Heart left ventricle (tissue), 16 donors: ENCODE measurements around the gene CCDC197. TPM values are rescaled to one million over a fixed set of nuclear protein-coding genes. Genes with fewer than 3 reads are reported as not detected.
A peak's percentile ranks its signal among the peaks of the same experiment; 100 is the strongest.

Source experiments
- ATAC-seq, 4 donors: fragments of 200-7000 bp; cut with Tn5 transposase; one replicate each; pipeline ENCODE4 v1.9.1; 2020 to 2022; ENCODE audit warnings: moderate library complexity in 4 of 4, mild to moderate bottlenecking in 3 of 4, moderate number of reproducible peaks in 1 of 4
- DNase-seq, 5 donors: peaks; one replicate each; pipeline ENCODE4 v3.0.0-alpha.2; 2020
- H3K27ac ChIP-seq, 12 donors: fragments of 200-600 bp; sonication (generic) in 4 of 12; one replicate each; pipeline versions ENCODE4 v1.5.0 to v1.8.0; 2016 to 2022; ENCODE audit warnings: mild to moderate bottlenecking in 2 of 12
- H3K27me3 ChIP-seq, 9 donors: fragments of 200-600 bp; sonication (generic) in 2 of 9; one replicate each; pipeline versions ENCODE4 v1.5.1 to v1.8.0; 2016 to 2022; ENCODE audit warnings: mild to moderate bottlenecking in 3 of 9
- H3K36me3 ChIP-seq, 9 donors: fragments of 200-600 bp; sonication (generic) in 2 of 9; one replicate each; pipeline versions ENCODE4 v1.5.0 to v1.8.0; 2018 to 2022; ENCODE audit warnings: mild to moderate bottlenecking in 2 of 9
- H3K4me1 ChIP-seq, 12 donors: fragments of 200-600 bp; sonication (generic) in 4 of 12; one replicate each; pipeline versions ENCODE4 v1.5.0 to v1.8.0; 2016 to 2022; ENCODE audit warnings: mild to moderate bottlenecking in 3 of 12
- H3K4me3 ChIP-seq, 12 donors: fragments of 200-600 bp; sonication (generic) in 4 of 12; one replicate each; pipeline versions ENCODE4 v1.5.0 to v1.8.0; 2017 to 2022; ENCODE audit warnings: mild to moderate bottlenecking in 9 of 12, moderate library complexity in 4 of 12
- H3K9me3 ChIP-seq, 12 donors: fragments of 200-600 bp; sonication (generic) in 4 of 12; one replicate each; pipeline versions ENCODE4 v1.5.0 to v1.8.0; 2016 to 2022; ENCODE audit warnings: mild to moderate bottlenecking in 1 of 12
- CTCF ChIP-seq, 12 donors: fragments of 200-600 bp; sonication (generic) in 4 of 12; IDR thresholded peaks; one replicate each; pipeline versions ENCODE4 v1.5.0 to v1.8.0; 2018 to 2022; ENCODE audit warnings: antibody characterized with exemption in 12 of 12, mild to moderate bottlenecking in 5 of 12
- POLR2A ChIP-seq, 2 donors: fragments of 450-650 bp; IDR thresholded peaks; one replicate each; pipeline ENCODE4 v1.6.1; 2017; ENCODE audit warnings: antibody characterized with exemption in 2 of 2, mild to moderate bottlenecking in 2 of 2, moderate library complexity in 2 of 2
- WGBS, 4 donors: extraction: QIAGEN DNeasy Blood & Tissue Kit in 2 of 4; methylation state at CpG; one replicate each; pipeline versions ENCODE4 v1.1.5 to v1.1.7; 2013 to 2018; 5-methylcytosine and 5-hydroxymethylcytosine counted together
- intact Hi-C, 10 donors: fragments of 100-400 bp; cut with DNase I; formaldehyde crosslinking; loops; one replicate each; pipeline versions ENCODE4 v1.11.1 to v1.14.2; 2022
- long read RNA-seq, 3 donors: library from polyadenylated mRNA; unstranded; transcript quantifications; one replicate each; pipeline ENCODE4 v2.0.0, GENCODE V29; 2020 to 2021
- polyA plus RNA-seq, 2 donors: library from polyadenylated mRNA; stranded (reverse); fragments of 200-250 nt; gene quantifications; one replicate each; pipeline ENCODE4 v1.2.3, GENCODE V29; 2013
- total RNA-seq, 9 donors: library from RNA; depleted of rRNA in 2 of 9; stranded (reverse); fragments of >200 nt in 2 of 9; fragmentation: NEBNext Ultra II Directional in 3 of 9; extraction: Animal tissue kit (Norgen Biotek cat#: 25700) in 3 of 9; gene quantifications; one replicate each; pipeline versions ENCODE4 v1.1.0 to v1.2.4, GENCODE V29; 2016 to 2023
- donor health status: ischemic (EF 13 %, LVEDD 7.1; RV severe dilation, severe dysfunction).
- donor health status: healthy with polysubstance abuse.
- donor health status: DM: no; HTN: yes; CAD: no.
- donor health status: DM: no; HTN: no; CAD: no.
- donor health status: ischemic (EF 25% LVEDD 6.9; RV normal size, moderate dysfunction).
- donor health status: ischemic (EF 25% LVEDD 5.7; RV mildly dilated, moderate dysfunction).
- donor health status: healthy.
- donor health status: DM: yes; HTN: yes; CAD: no.
- donor health status: ischemic (EF 35%, LVEDD 5.7; RV mildly dilated, moderate dysfunction).
- donor health status: nonischemic (EF 11% LVEDD 7.7; RV severe dilation, severe dysfunction).
- donor health status: DM: yes; HTN: yes; CAD: no.
- donor health status: PGD.
- donor health status: ischemic (EF 29% LVEDD 5.4; RV normal size, mild dysfunction).
- donor health status: nonischemic (EF 23%, LVEDD 6.1; RV moderate dilation, normal function).

Gene CCDC197
- total RNA-seq: 1 to 10 TPM in 3 of 9 donors, under 1 TPM in 3, not detected in 3; 0.26 to 1.4 (median 0.95) TPM
- polyA plus RNA-seq: under 1 TPM in 1 of 2 donors, not detected in 1; 0.23 TPM
- long read RNA-seq, donor 1, partial matches to known transcripts: 0 of 5 reads
- long read RNA-seq, donor 1, other reads (novel, unspliced or antisense): 5 of 5 reads
- long read RNA-seq, donor 2, partial matches to known transcripts: 0 of 4 reads
- long read RNA-seq, donor 2, other reads (novel, unspliced or antisense): 4 of 4 reads
- long read RNA-seq, donor 3, partial matches to known transcripts: 1 of 1 reads
- long read RNA-seq, donor 3, other reads (novel, unspliced or antisense): 0 of 1 reads

DNA sequence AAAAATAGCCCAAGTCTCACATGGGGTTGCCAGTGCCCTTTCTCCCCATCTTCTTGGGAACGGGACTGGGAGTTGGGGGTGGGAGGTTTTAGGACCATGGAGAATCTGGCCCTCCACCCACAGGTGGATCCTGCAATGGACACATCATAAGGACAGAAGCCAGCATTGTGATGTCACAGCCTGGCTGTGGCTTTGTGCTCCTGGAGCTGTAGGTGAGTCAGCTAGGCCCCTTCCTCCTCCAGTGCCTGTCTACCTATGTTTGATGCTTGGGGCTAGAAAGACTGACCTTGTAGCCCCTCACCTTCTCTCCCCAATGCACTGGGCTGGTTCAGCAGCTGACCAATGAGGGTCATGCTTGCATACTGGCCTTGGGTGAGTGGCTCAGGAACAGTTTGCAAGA, at the start of gene CCDC197:
TSS of gene CCDC197 (plus strand) at position 220 of the 400 bp plus-strand sequence. CDS start 831 bp downstream, outside the sequence.
- peaks cover 0 to 52% (median 19%) of the 10 kb centered on the region in 12 donors for H3K4me1 ChIP-seq
- peak within 1 kb of the TSS in 4 of 12 donors; percentile 6 to 92 (median 66) for H3K27ac ChIP-seq
- peaks cover 0 to 4% (median 0%) of the 10 kb centered on the region in 9 donors for H3K27me3 ChIP-seq
- H3K9me3 ChIP-seq: no peaks in the 10 kb centered on the region
- intact Hi-C loops: loop anchor here in 3 of 10 donors (5.0 to 10.0 kb wide), 3 partner anchors 35 to 342 kb away; no protein-coding TSS in a partner anchor
- WGBS, 4 donors: 39 to 60% (median 47%) methylated on average over 1 of the region's 1 CpG
- no peak for ATAC-seq
- no peaks in the 10 kb centered on the region for H3K36me3 ChIP-seq
- H3K4me3 ChIP-seq: no peak within 1 kb of the TSS
- no peak for DNase-seq
- TF ChIP-seq CTCF (IDR thresholded peaks at IDR 0.05): no peak
- TF ChIP-seq POLR2A (IDR thresholded peaks at IDR 0.05): no peak

GRCh38 chr14:93949511-93950075, 47.5 kb upstream of the CCDC197 start:
- intact Hi-C loops: loop anchor here in 3 of 10 donors (5.0 to 10.0 kb wide), 2 partner anchors 48 to 185 kb away; partner anchors contain the start of gene CCDC197 (in 1 of the 3)
- H3K27ac ChIP-seq: no peak overlapping the region
- H3K36me3 ChIP-seq: peaks cover 0 to 90% (median 61%) of the 10 kb centered on the region in 9 donors

GRCh38 chr14:93950948-93951634, 46.0 kb upstream of the CCDC197 start:
- TF ChIP-seq POLR2A (IDR thresholded peaks at IDR 0.05) (no peak), CTCF (IDR thresholded peaks at IDR 0.05) (no peak)
- H3K4me3 ChIP-seq: no peak overlapping the region
- H3K9me3 ChIP-seq: no peaks in the 10 kb centered on the region
- no peaks in the 10 kb centered on the region for H3K27me3 ChIP-seq
- no peak for ATAC-seq
- H3K27ac ChIP-seq: peak overlapping the region in 3 of 12 donors; percentile 18 to 65 (median 52)
- H3K4me1 ChIP-seq: peaks cover 0 to 50% (median 25%) of the 10 kb centered on the region in 12 donors
- 80 to 85% (median 83%) methylated on average over 20 of the region's 20 CpGs for WGBS, 4 donors
- H3K36me3 ChIP-seq: peaks cover 0 to 82% (median 59%) of the 10 kb centered on the region in 9 donors
- intact Hi-C loops: loop anchor here in 2 of 10 donors (5.0 to 10.0 kb wide), 2 partner anchors 46 to 184 kb away; partner anchors contain the start of gene CCDC197 (in 1 of the 2)
- peak in 1 of 5 donors; percentile 42 for DNase-seq

More at GRCh38 chr14:93949511-93950075, 47.5 kb upstream of the CCDC197 start:
- TF ChIP-seq CTCF (IDR thresholded peaks at IDR 0.05) (no peak), POLR2A (IDR thresholded peaks at IDR 0.05) (no peak)
- DNase-seq (no peak), ATAC-seq (no peak)
- Histone ChIP-seq H3K4me1 (peaks cover 0 to 46% (median 19%) of the 10 kb centered on the region in 12 donors), H3K4me3 (no peak overlapping the region), H3K9me3 (no peaks in the 10 kb centered on the region), H3K27me3 (no peaks in the 10 kb centered on the region)
- 78 to 91% (median 86%) methylated on average over 12 to 13 of the region's 13 CpGs for WGBS, 4 donors
